SW480 (cell line): Measurements from ENCODE around the gene MS4A14.
A peak's percentile ranks its signal among the peaks of the same experiment; 100 is the strongest.
"Not testable (repeated sequence)": the region's sequence is repeated elsewhere in the genome, so short reads cannot be mapped to it uniquely, and the experiment has no call there.

Experiments used
- DNase-seq: peaks from one replicate; pipeline ENCODE4 v3.0.0-alpha.2; 2016; ENCODE audit warnings: low spot score

MS4A14 gene

GRCh38 chr11:60396382-60396781 lies at the start of gene MS4A14:
Gene MS4A14 (plus strand): TSS chr11:60396459. CDS start chr11:60396579, 120 bp downstream.
- no peak for DNase-seq

- no peak for DNase-seq
Observed at GRCh38 chr11:60347084-60347797, 49.0 kb upstream of the MS4A14 start.

GRCh38 chr11:60348116-60348515 lies 48.1 kb upstream of the MS4A14 start:
- no peak for DNase-seq

- DNase-seq, result no peak
Observed at GRCh38 chr11:60349990-60350389, 46.3 kb upstream of the MS4A14 start.

- no peak for DNase-seq
Observed at GRCh38 chr11:60357771-60358170, 38.5 kb upstream of the MS4A14 start.

- no peak for DNase-seq
Observed at GRCh38 chr11:60360621-60361020, 35.6 kb upstream of the MS4A14 start.

- DNase-seq, result no peak
Observed at GRCh38 chr11:60362241-60362640, 34.0 kb upstream of the MS4A14 start.

GRCh38 chr11:60363542-60364470 lies 32.5 kb upstream of the MS4A14 start:
- DNase-seq, result peak; percentile 65

GRCh38 chr11:60366262-60366904 lies 29.9 kb upstream of the MS4A14 start:
- DNase-seq, result not testable (repeated sequence)

GRCh38 chr11:60367009-60367408 lies 29.2 kb upstream of the MS4A14 start:
- DNase-seq, result no peak

GRCh38 chr11:60367896-60368295 lies 28.4 kb upstream of the MS4A14 start:
- DNase-seq, result no peak

GRCh38 chr11:60370252-60370810 lies 25.9 kb upstream of the MS4A14 start:
- DNase-seq, result no peak

- peak; percentile 80 for DNase-seq
Observed at GRCh38 chr11:60370811-60371298, 25.4 kb upstream of the MS4A14 start.

- DNase-seq, result no peak
Observed at GRCh38 chr11:60371386-60371785, 24.9 kb upstream of the MS4A14 start.

GRCh38 chr11:60371854-60372253 lies 24.4 kb upstream of the MS4A14 start:
- DNase-seq, result no peak

- DNase-seq, result no peak
Observed at GRCh38 chr11:60372767-60373166, 23.5 kb upstream of the MS4A14 start.

GRCh38 chr11:60375316-60375715 lies 20.9 kb upstream of the MS4A14 start:
- no peak for DNase-seq

GRCh38 chr11:60376601-60377000 lies 19.7 kb upstream of the MS4A14 start:
- DNase-seq, result no peak

GRCh38 chr11:60377401-60378136 lies 18.7 kb upstream of the MS4A14 start:
- no peak for DNase-seq

- DNase-seq, result no peak
Observed at GRCh38 chr11:60378354-60378753, 17.9 kb upstream of the MS4A14 start, which contains the start of gene MS4A7. Gene MS4A7 (plus strand): TSS chr11:60378532. CDS start chr11:60383142, 4,610 bp downstream.

GRCh38 chr11:60389279-60389910 lies 6.9 kb upstream of the MS4A14 start:
- no peak for DNase-seq
